Keratinocyte (primary cell): ENCODE measurements around the gene SMPD2. TPM values are rescaled to one million over a fixed set of nuclear protein-coding genes. Genes with fewer than 3 reads are reported as not detected.

Source experiments
- DNase-seq: peaks from one replicate; pipeline ENCODE4 v3.0.0-alpha.2; 2011; ENCODE audit warnings: low read depth, missing footprints, low spot score
- FAIRE-seq: peaks from 2 replicates; lab custom pipeline; 2011; peaks lifted over from hg19 to GRCh38; lab: Jason Lieb, UNC
- H2AFZ ChIP-seq: 2 replicates; pipeline ENCODE4 v1.6.0; 2012; ENCODE audit warnings: low read length, control low read depth, inconsistent platforms; ENCODE audit not compliant: control insufficient read depth
- H3K27ac ChIP-seq: 2 replicates; pipeline ENCODE4 v1.5.1; 2011; ENCODE audit warnings: low read length; ENCODE audit not compliant: control insufficient read depth, insufficient read depth
- H3K27me3 ChIP-seq: 3 replicates; pipeline ENCODE4 v1.6.0; 2011; ENCODE audit warnings: low read length; ENCODE audit not compliant: control insufficient read depth, insufficient read depth; ENCODE audit errors: extremely low read depth
- H3K36me3 ChIP-seq, 2 experiments: 2 replicates in 1 of 2; 3 replicates in 1 of 2; pipeline ENCODE4 v1.5.1; 2011; ENCODE audit warnings: low read length in 2 of 2, mild to moderate bottlenecking in 1 of 2; ENCODE audit not compliant: control insufficient read depth in 2 of 2, insufficient read depth in 2 of 2; ENCODE audit errors: extremely low read depth in 1 of 2
- H3K4me1 ChIP-seq: 3 replicates; pipeline ENCODE4 v1.5.1; 2011; ENCODE audit warnings: low read length; ENCODE audit not compliant: control insufficient read depth, insufficient read depth; ENCODE audit errors: extremely low read depth
- H3K4me2 ChIP-seq: 3 replicates; pipeline ENCODE4 v1.6.0; 2011; ENCODE audit warnings: low read depth, low read length; ENCODE audit not compliant: control insufficient read depth, insufficient read depth; ENCODE audit errors: extremely low read depth
- H3K4me3 ChIP-seq, 3 experiments: fragments of 200-600 bp in 1 of 3; sonication (generic) in 1 of 3; 2 replicates in 2 of 3; 3 replicates in 1 of 3; pipeline ENCODE4 v1.5.1; 2011 to 2016; ENCODE audit warnings: low read length in 3 of 3, mild to moderate bottlenecking in 3 of 3, control low read depth in 2 of 3, inconsistent platforms in 1 of 3, low read depth in 1 of 3, mixed read lengths in 1 of 3, mixed run types in 1 of 3, moderate library complexity in 1 of 3; ENCODE audit not compliant: control insufficient read depth in 2 of 3, insufficient read depth in 2 of 3; ENCODE audit errors: extremely low read depth in 1 of 3
- H3K79me2 ChIP-seq: 2 replicates; pipeline ENCODE4 v1.6.0; 2012; ENCODE audit warnings: low read length; ENCODE audit not compliant: control insufficient read depth, insufficient read depth
- H3K9ac ChIP-seq: 3 replicates; pipeline ENCODE4 v1.6.0; 2011; ENCODE audit warnings: low read length; ENCODE audit not compliant: control insufficient read depth, insufficient read depth; ENCODE audit errors: extremely low read depth
- H3K9me1 ChIP-seq: 3 replicates; pipeline ENCODE4 v1.6.0; 2011; ENCODE audit warnings: low read length; ENCODE audit not compliant: control insufficient read depth, insufficient read depth; ENCODE audit errors: extremely low read depth
- H3K9me3 ChIP-seq: 2 replicates; pipeline ENCODE4 v1.5.1; 2012; ENCODE audit warnings: low read depth, low read length; ENCODE audit not compliant: control insufficient read depth
- H4K20me1 ChIP-seq: 3 replicates; pipeline ENCODE4 v1.6.0; 2011; ENCODE audit warnings: low read length; ENCODE audit not compliant: control insufficient read depth, insufficient read depth; ENCODE audit errors: extremely low read depth
- CTCF ChIP-seq, 3 experiments: IDR thresholded peaks in 1 of 3; conservative IDR thresholded peaks in 1 of 3; optimal IDR thresholded peaks in 1 of 3; 2 replicates in 2 of 3; 3 replicates in 1 of 3; pipeline versions ENCODE3 to v1.5.1; 2011; ENCODE audit warnings: low read length in 3 of 3, mild to moderate bottlenecking in 3 of 3, moderate library complexity in 2 of 3, control low read depth in 1 of 3, inconsistent platforms in 1 of 3; ENCODE audit not compliant: insufficient read depth in 2 of 3; ENCODE audit errors: extremely low read depth in 1 of 3
- EZH2 ChIP-seq: IDR thresholded peaks from one replicate; pipeline ENCODE4 v1.6.1; 2012; ENCODE audit warnings: inconsistent platforms, mild to moderate bottlenecking, low read length, moderate library complexity
- dilution Hi-C: fragments of 300-500 bp; cut with MboI; formaldehyde crosslinking; loops from one replicate; pipeline ENCODE4 v1.7.0; 2020; ENCODE audit warnings: low sequenced_read_pairs; ENCODE audit not compliant: extremely low pct_ligation_motif_present
- polyA plus RNA-seq, 5 experiments: library from polyadenylated mRNA; depleted of rRNA in 3 of 5; stranded (reverse) in 3 of 5; stranded (forward) in 1 of 5; unstranded in 1 of 5; fragments of >200 nt; gene quantifications; 1 replicate in 1 of 5; 2 replicates in 3 of 5; 3 replicates in 1 of 5; pipeline versions ENCODE4 v1.2.1 to v1.2.3, GENCODE V29; 2011 to 2012; ENCODE audit warnings: missing spikeins in 2 of 5, low read depth in 1 of 5, low replicate concordance in 1 of 5

The SMPD2 gene
- polyA plus RNA-seq, 1 donor (not counting 4 experiments of a cell fraction or from before 2014, with no cell fraction given) = 11.7 TPM

- TF ChIP-seq EZH2 (no peak), CTCF (optimal IDR thresholded peaks at IDR 0.05 in 1 of 3, IDR thresholded peaks at IDR 0.05 in 1 of 3, conservative IDR thresholded peaks at IDR 0.05 in 1 of 3; ENCODE audit: extremely low read depth in 1 of 3, insufficient read depth in 2 of 3, low read length in 3 of 3) (no peak)
- H3K27ac ChIP-seq = no peak overlapping the region
- H3K9me3 ChIP-seq = no peaks in the 10 kb centered on the region
- H3K4me3 ChIP-seq = no peak overlapping the region
- H2AFZ ChIP-seq = no peak overlapping the region
- FAIRE-seq (no peak), DNase-seq (no peak)
- no peaks in the 10 kb centered on the region for H3K79me2 ChIP-seq
- H3K4me2 ChIP-seq = no peak overlapping the region
- H3K36me3 ChIP-seq = peaks cover 22 to 24% of the 10 kb centered on the region in 2 experiments
- no peaks in the 10 kb centered on the region for H4K20me1 ChIP-seq
- H3K4me1 ChIP-seq = peaks cover 8% of the 10 kb centered on the region
- no peaks in the 10 kb centered on the region for H3K9me1 ChIP-seq
- dilution Hi-C loops = no loop called here
- no peak overlapping the region for H3K9ac ChIP-seq
- H3K27me3 ChIP-seq = no peaks in the 10 kb centered on the region
Observed at GRCh38 chr6:109466212-109466923, 25.8 kb downstream of the SMPD2 start.

- TF ChIP-seq EZH2 (no peak), CTCF (optimal IDR thresholded peaks at IDR 0.05 in 1 of 3, IDR thresholded peaks at IDR 0.05 in 1 of 3, conservative IDR thresholded peaks at IDR 0.05 in 1 of 3; ENCODE audit: extremely low read depth in 1 of 3, insufficient read depth in 2 of 3, low read length in 3 of 3) (no peak)
- no peaks in the 10 kb centered on the region for H3K79me2 ChIP-seq
Observed at GRCh38 chr6:109467696-109468095, 27.2 kb downstream of the SMPD2 start.

More at GRCh38 chr6:109467696-109468095, 27.2 kb downstream of the SMPD2 start:
- dilution Hi-C loops = no loop called here
- no peak overlapping the region for H3K4me2 ChIP-seq
- no peak overlapping the region for H3K9ac ChIP-seq
- no peaks in the 10 kb centered on the region for H3K9me1 ChIP-seq
- H3K9me3 ChIP-seq = no peaks in the 10 kb centered on the region
- no peak overlapping the region for H3K4me3 ChIP-seq
- peaks cover 28 to 29% of the 10 kb centered on the region in 2 experiments for H3K36me3 ChIP-seq
- no peak for FAIRE-seq
- no peaks in the 10 kb centered on the region for H4K20me1 ChIP-seq
- H2AFZ ChIP-seq = no peak overlapping the region
- DNase-seq = no peak
- H3K4me1 ChIP-seq = no peaks in the 10 kb centered on the region
- no peak overlapping the region for H3K27ac ChIP-seq
- H3K27me3 ChIP-seq = no peaks in the 10 kb centered on the region
